Left lung (tissue), 10 donors: ENCODE data around the gene NOP14. TPM values are rescaled to one million over a fixed set of nuclear protein-coding genes. Genes with fewer than 3 reads are reported as not detected.

ENCODE experiments used
- ATAC-seq: fragments of 200-7000 bp; cut with Tn5 transposase; one replicate; pipeline ENCODE4 v1.9.1; 2020; ENCODE audit warnings: moderate library complexity
- DNase-seq, 4 donors: peaks; one replicate each; pipeline ENCODE4 v3.0.0-alpha.2; 2013 to 2020
- H3K27ac ChIP-seq, 2 donors: fragments of 200-600 bp; sonication (generic) in 1 of 2; one replicate each; pipeline versions ENCODE4 v1.5.0 to v1.8.0; 2020 to 2021
- H3K27me3 ChIP-seq, 2 donors: fragments of 200-600 bp; sonication (generic) in 1 of 2; one replicate each; pipeline versions ENCODE4 v1.5.0 to v1.8.0; 2020 to 2021
- H3K36me3 ChIP-seq, 2 donors: fragments of 200-600 bp; sonication (generic) in 1 of 2; one replicate each; pipeline versions ENCODE4 v1.5.0 to v1.8.0; 2020 to 2021
- H3K4me1 ChIP-seq, 2 donors: fragments of 200-600 bp; one replicate each; pipeline ENCODE4 v1.8.0; 2021
- H3K4me3 ChIP-seq, 2 donors: fragments of 200-600 bp; sonication (generic) in 1 of 2; one replicate each; pipeline versions ENCODE4 v1.5.0 to v1.8.0; 2020 to 2021; ENCODE audit warnings: mild to moderate bottlenecking in 1 of 2
- H3K9me3 ChIP-seq, 2 donors: fragments of 200-600 bp; sonication (generic) in 1 of 2; one replicate each; pipeline versions ENCODE4 v1.5.0 to v1.8.0; 2020 to 2021
- CTCF ChIP-seq, 2 donors: fragments of 200-600 bp; sonication (generic) in 1 of 2; IDR thresholded peaks; one replicate each; pipeline versions ENCODE4 v1.5.0 to v1.8.0; 2021; ENCODE audit warnings: antibody characterized with exemption in 2 of 2
- intact Hi-C, 2 donors: fragments of 100-400 bp; cut with DNase I; formaldehyde crosslinking; loops; one replicate each; pipeline versions ENCODE4 v1.11.2 to v1.14.2; 2022
- polyA plus RNA-seq, 6 donors: library from polyadenylated mRNA; unstranded; fragments of 120-200 nt; gene quantifications; one replicate each; pipeline ENCODE4 v1.2.1, GENCODE V29; 2013; ENCODE audit not compliant: insufficient read length in 6 of 6
- total RNA-seq, 2 donors: library from RNA; stranded (reverse); fragmentation: NEBNext Ultra II Directional; extraction: Animal tissue kit (Norgen Biotek cat#: 25700); gene quantifications; one replicate each; pipeline ENCODE4 v1.2.1, GENCODE V29; 2021
- donor health status: DM: no; HTN: yes; CAD: no.
- donor health status: DM: no; HTN: no; CAD: no.

NOP14 gene
- total and polyA plus RNA-seq, 8 donors = 20.4 to 33.0 (median 27.1) TPM

- no peak for TF ChIP-seq CTCF (IDR thresholded peaks at IDR 0.05)
- Histone ChIP-seq H3K27me3 (no peaks in the 10 kb centered on the region), H3K4me1 (peaks cover 0 to 15% of the 10 kb centered on the region in 2 donors), H3K36me3 (peaks cover 0 to 44% of the 10 kb centered on the region in 2 donors), H3K4me3 (no peak overlapping the region), H3K27ac (no peak overlapping the region), H3K9me3 (no peaks in the 10 kb centered on the region)
- intact Hi-C loops = no loop called here
- DNase-seq = no peak
- no peak for ATAC-seq
Observed at GRCh38 chr4:2891294-2891693, 71.9 kb downstream of the NOP14 start.

GRCh38 chr4:2888886-2889285, 74.3 kb downstream of the NOP14 start:
- no peak for TF ChIP-seq CTCF (IDR thresholded peaks at IDR 0.05)
- DNase-seq (no peak), ATAC-seq (no peak)
- intact Hi-C loops = no loop called here
- no peaks in the 10 kb centered on the region for H3K9me3 ChIP-seq
- H3K27me3 ChIP-seq = no peaks in the 10 kb centered on the region
- no peak overlapping the region for H3K4me3 ChIP-seq
- H3K27ac ChIP-seq = no peak overlapping the region
- H3K4me1 ChIP-seq = peaks cover 0 to 14% of the 10 kb centered on the region in 2 donors
- H3K36me3 ChIP-seq = peaks cover 0 to 45% of the 10 kb centered on the region in 2 donors

Other genes starting within 250 kb of the NOP14 start
- 10 to 100 TPM; 32.9 to 46.5 TPM for gene TNIP2, start 207.1 kb downstream of the NOP14 start, total RNA-seq
- 10 to 100 TPM; 16.6 to 26.1 (median 19.3) TPM for gene TNIP2, start 207.1 kb downstream of the NOP14 start, polyA plus RNA-seq
- 100 to 1,000 TPM in 1 of 2 donors, 10 to 100 TPM in 1; 58.2 to 113 TPM for gene SH3BP2, start 170.3 kb downstream of the NOP14 start, total RNA-seq
- 10 to 100 TPM; 34.9 to 65.2 (median 44.1) TPM for gene SH3BP2, start 170.3 kb downstream of the NOP14 start, polyA plus RNA-seq
- 100 to 1,000 TPM; 262 to 265 TPM for gene ADD1, start 119.6 kb downstream of the NOP14 start, total RNA-seq
- gene ADD1, start 119.6 kb downstream of the NOP14 start, polyA plus RNA-seq = 100 to 1,000 TPM; 297 to 331 (median 308) TPM
- gene GRK4, start 165 bp upstream of the NOP14 start, total RNA-seq = 1 to 10 TPM; 5.3 to 6.8 TPM
- 10 to 100 TPM; 13.3 to 23.0 (median 17.4) TPM for gene GRK4, start 165 bp upstream of the NOP14 start, polyA plus RNA-seq
- not detected for gene HTT-AS, start 111.1 kb upstream of the NOP14 start, total RNA-seq
- gene HTT-AS, start 111.1 kb upstream of the NOP14 start, polyA plus RNA-seq = not detected
- gene HTT, start 111.3 kb upstream of the NOP14 start, total RNA-seq = 10 to 100 TPM; 72.9 to 75.9 TPM
- 10 to 100 TPM; 34.5 to 44.8 (median 39.9) TPM for gene HTT, start 111.3 kb upstream of the NOP14 start, polyA plus RNA-seq